ENCODE results near the gene RASGRP4. TPM values are rescaled to one million over a fixed set of nuclear protein-coding genes. Genes with fewer than 3 reads are reported as not detected.

Gene RASGRP4
- total and polyA plus RNA-seq, 8 donors, result 0.20 to 1.3 (median 0.47) TPM

GRCh38 chr19:38387550-38388348, 38.3 kb downstream of the RASGRP4 start, which contains the start of gene GGN:
GGN (minus strand) TSS chr19:38388034; CDS start chr19:38387261, 773 bp downstream.
- WGBS, 2 donors, result 1 to 2% methylated on average over 49 to 51 of the region's 51 CpGs
- Histone ChIP-seq H3K4me3 (peak within 1 kb of the TSS; percentile 20 to 53 (median 33)), H3K9me3 (no peaks in the 10 kb centered on the region), H3K27ac (peak within 1 kb of the TSS in 2 of 4 donors; percentile 15 to 47), H3K36me3 (peaks cover 0 to 9% (median 0%) of the 10 kb centered on the region in 3 donors), H3K27me3 (no peaks in the 10 kb centered on the region), H3K4me1 (peaks cover 0 to 11% (median 0%) of the 10 kb centered on the region in 3 donors)
- ATAC-seq, result peak; percentile 73 to 88 (median 82)
- peak; percentile 74 to 91 (median 84) for DNase-seq
- intact Hi-C loops (cut with DNase I), result no loop called here
- no peak for FAIRE-seq
- TF ChIP-seq, protein P1, sequence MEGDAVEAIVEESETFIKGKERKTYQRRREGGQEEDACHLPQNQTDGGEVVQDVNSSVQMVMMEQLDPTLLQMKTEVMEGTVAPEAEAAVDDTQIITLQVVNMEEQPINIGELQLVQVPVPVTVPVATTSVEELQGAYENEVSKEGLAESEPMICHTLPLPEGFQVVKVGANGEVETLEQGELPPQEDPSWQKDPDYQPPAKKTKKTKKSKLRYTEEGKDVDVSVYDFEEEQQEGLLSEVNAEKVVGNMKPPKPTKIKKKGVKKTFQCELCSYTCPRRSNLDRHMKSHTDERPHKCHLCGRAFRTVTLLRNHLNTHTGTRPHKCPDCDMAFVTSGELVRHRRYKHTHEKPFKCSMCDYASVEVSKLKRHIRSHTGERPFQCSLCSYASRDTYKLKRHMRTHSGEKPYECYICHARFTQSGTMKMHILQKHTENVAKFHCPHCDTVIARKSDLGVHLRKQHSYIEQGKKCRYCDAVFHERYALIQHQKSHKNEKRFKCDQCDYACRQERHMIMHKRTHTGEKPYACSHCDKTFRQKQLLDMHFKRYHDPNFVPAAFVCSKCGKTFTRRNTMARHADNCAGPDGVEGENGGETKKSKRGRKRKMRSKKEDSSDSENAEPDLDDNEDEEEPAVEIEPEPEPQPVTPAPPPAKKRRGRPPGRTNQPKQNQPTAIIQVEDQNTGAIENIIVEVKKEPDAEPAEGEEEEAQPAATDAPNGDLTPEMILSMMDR (IDR thresholded peaks at IDR 0.05), result no peak

DNA sequence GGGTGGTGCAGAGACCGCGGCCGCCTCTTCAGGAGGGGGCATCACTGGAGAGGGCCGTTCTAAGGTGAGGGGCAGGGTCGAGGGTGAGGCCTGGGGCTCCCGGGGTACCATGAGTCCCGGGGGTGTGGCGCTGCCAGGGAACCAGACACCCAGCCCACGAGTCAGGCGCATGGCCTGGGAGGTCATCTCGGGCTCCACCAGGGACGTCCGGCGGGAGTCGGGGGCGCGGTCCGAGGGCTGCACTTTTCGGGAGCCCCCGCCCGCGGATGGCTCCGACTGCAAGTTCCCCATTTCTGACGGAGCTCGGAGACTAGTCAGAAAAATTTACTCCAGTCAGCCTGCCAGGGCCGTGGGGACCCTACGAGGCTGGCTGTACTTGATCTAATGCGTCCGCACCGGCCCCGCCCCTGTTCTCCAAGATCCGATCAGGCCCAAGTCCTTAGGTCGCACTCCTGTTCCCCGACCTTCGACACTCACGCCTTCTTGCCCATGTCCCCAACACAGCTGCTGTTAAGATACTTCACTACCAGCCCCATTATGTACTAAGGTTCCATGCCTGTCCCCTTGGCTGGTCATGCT, 39.0 kb downstream of the RASGRP4 start:
- DNase-seq (peak in 1 of 6 donors; percentile 63), ATAC-seq (no peak), FAIRE-seq (no peak)
- no peaks in the 10 kb centered on the region for H3K9me3 ChIP-seq
- H3K36me3 ChIP-seq, result peaks cover 0 to 16% (median 0%) of the 10 kb centered on the region in 3 donors
- no peaks in the 10 kb centered on the region for H3K27me3 ChIP-seq
- peaks cover 0 to 11% (median 0%) of the 10 kb centered on the region in 3 donors for H3K4me1 ChIP-seq
- no peak overlapping the region for H3K27ac ChIP-seq
- TF ChIP-seq, protein P1 (IDR thresholded peaks at IDR 0.05), result no peak
- intact Hi-C loops (cut with DNase I), result no loop called here
- WGBS, 2 donors, result 8 to 18% methylated on average over 23 to 36 of the region's 36 CpGs
- peak overlapping the region in 2 of 4 donors; percentile 39 to 53 for H3K4me3 ChIP-seq

- Histone ChIP-seq H3K36me3 (peaks cover 1 to 22% (median 6%) of the 10 kb centered on the region in 3 donors), H3K4me1 (peaks cover 0 to 11% (median 0%) of the 10 kb centered on the region in 3 donors), H3K27ac (no peak overlapping the region), H3K4me3 (no peak overlapping the region), H3K27me3 (no peaks in the 10 kb centered on the region), H3K9me3 (no peaks in the 10 kb centered on the region)
- peak in 3 of 6 donors; percentile 56 to 81 (median 61) for DNase-seq
- TF ChIP-seq, protein P1 (IDR thresholded peaks at IDR 0.05), result no peak
- ATAC-seq, result no peak
- WGBS, 2 donors, result 69 to 70% methylated on average over 59 to 61 of the region's 61 CpGs
- intact Hi-C loops (cut with DNase I), result no loop called here
- FAIRE-seq, result no peak
These were observed 39.6 kb downstream of the RASGRP4 start for GRCh38 chr19:38386300-38386970.

DNA sequence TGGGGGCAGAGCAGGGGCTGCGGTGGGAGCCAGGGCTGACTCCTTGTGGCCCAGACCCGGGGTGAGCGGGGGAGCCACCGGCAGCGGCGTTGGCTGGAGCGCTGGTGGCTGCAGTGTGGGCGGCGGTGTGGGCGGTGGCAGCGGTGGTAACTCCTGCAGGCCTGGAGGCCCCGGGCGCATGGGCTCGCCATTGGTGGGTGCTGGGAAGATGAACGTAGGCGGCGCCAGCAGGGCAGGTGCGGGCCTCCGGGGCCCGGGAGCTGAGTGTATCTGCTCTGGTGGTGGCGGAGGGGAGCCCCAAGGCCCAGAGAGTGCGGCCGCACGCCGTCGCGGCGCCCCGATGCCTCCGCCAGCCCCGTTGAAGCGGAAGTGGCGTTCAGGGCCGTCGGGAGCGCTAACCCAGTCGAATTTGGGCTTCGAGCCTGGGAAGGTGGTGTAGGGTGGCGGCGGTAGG, 40.2 kb downstream of the RASGRP4 start:
- intact Hi-C loops (cut with DNase I), result no loop called here
- no peak for ATAC-seq
- 80 to 82% methylated on average over 33 to 40 of the region's 40 CpGs for WGBS, 2 donors
- Histone ChIP-seq H3K4me1 (peaks cover 0 to 11% (median 0%) of the 10 kb centered on the region in 3 donors), H3K27ac (no peak overlapping the region), H3K27me3 (no peaks in the 10 kb centered on the region), H3K36me3 (peaks cover 5 to 28% (median 12%) of the 10 kb centered on the region in 3 donors), H3K4me3 (no peak overlapping the region), H3K9me3 (no peaks in the 10 kb centered on the region)
- DNase-seq, result peak in 2 of 6 donors; percentile 45 to 67
- no peak for FAIRE-seq
- TF ChIP-seq, protein P1 (IDR thresholded peaks at IDR 0.05), result no peak

Data from pancreas (tissue), 10 donors.